Esophagus squamous epithelium (tissue), 5 donors: ENCODE results near the gene AGBL5. TPM values are rescaled to one million over a fixed set of nuclear protein-coding genes. Genes with fewer than 3 reads are reported as not detected.

Experiments
- DNase-seq: peaks from one replicate; lab custom pipeline; 2025; lab: John Stamatoyannopoulos, UW
- H3K27ac ChIP-seq, 4 donors: fragments of 200-600 bp; sonication (generic); one replicate each; pipeline ENCODE4 v1.5.1; 2016 to 2019; ENCODE audit warnings: mild to moderate bottlenecking in 1 of 4
- H3K27me3 ChIP-seq, 4 donors: fragments of 200-600 bp; sonication (generic); 1 replicate in 3 of 4; 2 replicates in 1 of 4; pipeline versions ENCODE4 v1.5.1 to v1.6.0; 2017 to 2021; ENCODE audit warnings: antibody characterized with exemption in 1 of 4
- H3K36me3 ChIP-seq, 3 donors: fragments of 200-600 bp; sonication (generic); one replicate each; pipeline ENCODE4 v1.5.1; 2016 to 2019
- H3K4me1 ChIP-seq, 3 donors: fragments of 200-600 bp; sonication (generic); one replicate each; pipeline ENCODE4 v1.5.1; 2017 to 2019
- H3K4me3 ChIP-seq, 4 donors: fragments of 200-600 bp; sonication (generic); 1 replicate in 3 of 4; 2 replicates in 1 of 4; pipeline ENCODE4 v1.5.1; 2016 to 2019; ENCODE audit warnings: mild to moderate bottlenecking in 2 of 4, moderate library complexity in 1 of 4
- H3K9me3 ChIP-seq, 3 donors: fragments of 200-600 bp; sonication (generic); one replicate each; pipeline ENCODE4 v1.5.1; 2016 to 2019
- POLR2A ChIP-seq, 4 donors: fragments of 450-650 bp; IDR thresholded peaks; one replicate each; pipeline ENCODE4 v1.6.1; 2017; ENCODE audit warnings: antibody characterized with exemption in 4 of 4, mild to moderate bottlenecking in 4 of 4, moderate library complexity in 3 of 4
- WGBS, 2 donors: methylation state at CpG; one replicate each; pipeline ENCODE4 v1.1.5; 2018; 5-methylcytosine and 5-hydroxymethylcytosine counted together
- intact Hi-C: fragments of 100-400 bp; cut with DNase I; formaldehyde crosslinking; loops from one replicate; pipeline ENCODE4 v1.15.0; 2022
- total RNA-seq, 4 donors: library from RNA; depleted of rRNA; stranded (reverse); fragments of >200 nt; gene quantifications; one replicate each; pipeline ENCODE4 v1.1.0, GENCODE V29; 2016
- TF ChIP-seq, protein P1 (sequence below), 6 experiments: fragments of 450-650 bp in 4 of 6; fragments of 200-600 bp in 2 of 6; sonication (generic) in 2 of 6; IDR thresholded peaks; one replicate each; pipeline ENCODE4 v1.5.1; 2016 to 2019; ENCODE audit warnings: antibody characterized with exemption in 6 of 6, mild to moderate bottlenecking in 4 of 6, moderate library complexity in 4 of 6
- donor health status: DM: yes; HTN: yes; CAD: no.

AGBL5 gene
- total RNA-seq, 4 donors from 2014 or later, result 4.7 to 12.4 (median 9.6) TPM

DNA sequence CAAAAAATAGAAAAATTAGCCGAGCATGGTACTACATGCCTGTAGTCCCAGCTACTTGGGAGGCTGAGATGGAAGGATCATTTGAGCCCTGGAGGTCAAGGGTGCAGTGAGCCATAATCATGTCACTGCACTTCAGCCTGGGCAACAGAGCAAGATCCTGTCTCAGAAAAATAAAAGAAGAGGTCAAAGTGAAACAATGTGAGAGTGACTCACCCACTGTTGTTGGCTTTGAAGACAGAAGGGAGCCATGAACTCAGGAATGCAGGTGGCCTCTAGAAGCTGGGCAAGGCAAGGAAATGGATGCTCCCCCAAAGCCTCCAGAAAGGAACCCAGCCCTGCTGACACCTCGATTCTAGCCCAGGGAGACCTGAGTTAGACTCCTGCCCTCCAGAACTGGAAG, 22.4 kb upstream of the AGBL5 start:
- no peaks in the 10 kb centered on the region for H3K9me3 ChIP-seq
- H3K27ac ChIP-seq, result no peak overlapping the region
- WGBS, 2 donors, result 83 to 87% methylated on average over 2 of the region's 2 CpGs
- H3K27me3 ChIP-seq, result no peaks in the 10 kb centered on the region
- no peak for DNase-seq
- H3K4me1 ChIP-seq, result peaks cover 9 to 21% (median 11%) of the 10 kb centered on the region in 3 donors
- H3K4me3 ChIP-seq, result no peak overlapping the region
- no peak for TF ChIP-seq POLR2A (IDR thresholded peaks at IDR 0.05)
- TF ChIP-seq, protein P1, sequence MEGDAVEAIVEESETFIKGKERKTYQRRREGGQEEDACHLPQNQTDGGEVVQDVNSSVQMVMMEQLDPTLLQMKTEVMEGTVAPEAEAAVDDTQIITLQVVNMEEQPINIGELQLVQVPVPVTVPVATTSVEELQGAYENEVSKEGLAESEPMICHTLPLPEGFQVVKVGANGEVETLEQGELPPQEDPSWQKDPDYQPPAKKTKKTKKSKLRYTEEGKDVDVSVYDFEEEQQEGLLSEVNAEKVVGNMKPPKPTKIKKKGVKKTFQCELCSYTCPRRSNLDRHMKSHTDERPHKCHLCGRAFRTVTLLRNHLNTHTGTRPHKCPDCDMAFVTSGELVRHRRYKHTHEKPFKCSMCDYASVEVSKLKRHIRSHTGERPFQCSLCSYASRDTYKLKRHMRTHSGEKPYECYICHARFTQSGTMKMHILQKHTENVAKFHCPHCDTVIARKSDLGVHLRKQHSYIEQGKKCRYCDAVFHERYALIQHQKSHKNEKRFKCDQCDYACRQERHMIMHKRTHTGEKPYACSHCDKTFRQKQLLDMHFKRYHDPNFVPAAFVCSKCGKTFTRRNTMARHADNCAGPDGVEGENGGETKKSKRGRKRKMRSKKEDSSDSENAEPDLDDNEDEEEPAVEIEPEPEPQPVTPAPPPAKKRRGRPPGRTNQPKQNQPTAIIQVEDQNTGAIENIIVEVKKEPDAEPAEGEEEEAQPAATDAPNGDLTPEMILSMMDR (IDR thresholded peaks at IDR 0.05), result no peak
- H3K36me3 ChIP-seq, result peaks cover 0 to 65% (median 0%) of the 10 kb centered on the region in 3 donors
- intact Hi-C loops, result no loop called here

DNA sequence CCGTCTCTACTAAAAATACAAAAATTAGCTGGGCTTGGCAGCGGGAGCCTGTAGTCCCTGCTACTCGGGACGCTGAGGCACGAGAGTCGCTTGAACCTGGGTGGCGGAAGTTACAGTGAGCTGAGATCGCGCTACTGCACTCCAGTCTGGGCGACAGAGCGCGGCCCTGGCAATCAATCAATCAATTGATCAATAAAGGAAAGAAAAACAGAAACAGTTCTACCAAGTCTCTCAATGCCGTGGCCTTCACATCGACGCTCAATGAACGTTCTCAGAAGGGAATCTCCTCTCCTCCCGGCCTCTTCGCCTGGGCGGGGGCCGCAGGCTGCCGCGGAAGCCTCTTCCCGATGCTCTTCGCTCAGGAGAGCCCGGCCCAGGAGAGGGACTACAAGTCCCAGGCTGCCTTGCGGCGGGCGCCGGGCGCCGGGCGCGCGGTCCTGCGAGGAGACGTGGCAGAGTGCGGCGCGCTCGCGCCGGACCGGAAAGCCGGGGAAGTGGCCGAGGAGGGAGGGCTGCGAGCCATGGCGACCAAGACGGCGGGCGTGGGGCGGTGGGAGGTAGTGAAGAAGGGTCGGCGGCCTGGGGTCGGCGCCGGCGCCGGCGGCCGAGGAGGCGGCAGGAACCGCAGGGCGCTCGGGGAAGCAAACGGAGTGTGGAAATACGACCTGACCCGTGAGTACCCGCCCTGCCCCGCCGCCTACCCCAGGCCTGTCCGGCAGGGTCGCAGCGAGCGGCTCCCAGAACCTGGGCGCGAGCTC, 18.8 kb upstream of the AGBL5 start, which contains the start of gene TMEM214:
TSS of gene TMEM214 (plus strand) at position 471 of the 758 bp plus-strand sequence. CDS start at position 522, 51 bp downstream.
- TF ChIP-seq, protein P1 (IDR thresholded peaks at IDR 0.05), result peak in 1 of 6 experiments; percentile 9
- TF ChIP-seq POLR2A (IDR thresholded peaks at IDR 0.05), result peak in 3 of 4 donors; percentile 41 to 74 (median 62)
- Histone ChIP-seq H3K27ac (peak within 1 kb of the TSS; percentile 79 to 91 (median 90)), H3K36me3 (peaks cover 19 to 59% (median 27%) of the 10 kb centered on the region in 3 donors), H3K9me3 (no peaks in the 10 kb centered on the region), H3K27me3 (no peaks in the 10 kb centered on the region), H3K4me3 (peak within 1 kb of the TSS; percentile 83 to 98 (median 95)), H3K4me1 (peaks cover 11 to 35% (median 17%) of the 10 kb centered on the region in 3 donors)
- 0% methylated on average over 10 to 16 of the region's 76 CpGs for WGBS, 2 donors
- intact Hi-C loops, result no loop called here
- DNase-seq, result peak; percentile 46

DNA sequence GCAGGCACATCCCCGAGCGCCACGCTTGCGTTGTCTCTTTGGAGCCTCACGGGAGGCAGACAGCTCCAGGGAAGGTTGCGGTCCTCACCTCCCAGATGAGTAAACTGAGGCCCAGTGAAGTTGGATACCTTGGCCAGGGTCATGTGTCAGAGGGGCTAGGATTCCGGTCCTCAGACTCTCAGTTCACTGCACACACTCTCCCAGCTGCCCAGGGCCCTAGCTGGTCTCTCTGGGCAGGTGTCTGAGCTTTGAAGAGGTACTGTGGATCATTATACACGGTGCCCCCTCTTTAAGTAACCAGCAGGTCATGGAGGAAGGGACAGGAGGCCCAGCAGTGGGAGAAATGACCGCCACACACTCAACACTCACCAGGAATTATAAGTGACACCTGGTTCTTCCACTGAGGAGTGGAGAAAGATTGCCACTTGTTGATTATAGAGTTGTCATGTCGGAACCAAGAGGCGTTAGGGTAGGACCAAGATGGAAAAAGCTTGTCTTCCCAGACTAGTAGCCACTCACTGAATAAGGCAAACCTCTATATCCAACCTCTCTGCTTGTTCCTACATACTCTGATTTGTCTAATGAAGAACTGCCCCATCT, 18.1 kb upstream of the AGBL5 start:
- H3K4me1 ChIP-seq, result peaks cover 11 to 35% (median 17%) of the 10 kb centered on the region in 3 donors
- H3K4me3 ChIP-seq, result peak overlapping the region; percentile 83 to 98 (median 95)
- DNase-seq, result no peak
- H3K27ac ChIP-seq, result peak overlapping the region; percentile 79 to 91 (median 90)
- peaks cover 26 to 59% (median 34%) of the 10 kb centered on the region in 3 donors for H3K36me3 ChIP-seq
- WGBS, 2 donors, result 22 to 23% methylated on average over 4 to 5 of the region's 11 CpGs
- no peaks in the 10 kb centered on the region for H3K27me3 ChIP-seq
- TF ChIP-seq, protein P1 (IDR thresholded peaks at IDR 0.05), result no peak
- no peak for TF ChIP-seq POLR2A (IDR thresholded peaks at IDR 0.05)
- no peaks in the 10 kb centered on the region for H3K9me3 ChIP-seq
- intact Hi-C loops, result no loop called here

DNA sequence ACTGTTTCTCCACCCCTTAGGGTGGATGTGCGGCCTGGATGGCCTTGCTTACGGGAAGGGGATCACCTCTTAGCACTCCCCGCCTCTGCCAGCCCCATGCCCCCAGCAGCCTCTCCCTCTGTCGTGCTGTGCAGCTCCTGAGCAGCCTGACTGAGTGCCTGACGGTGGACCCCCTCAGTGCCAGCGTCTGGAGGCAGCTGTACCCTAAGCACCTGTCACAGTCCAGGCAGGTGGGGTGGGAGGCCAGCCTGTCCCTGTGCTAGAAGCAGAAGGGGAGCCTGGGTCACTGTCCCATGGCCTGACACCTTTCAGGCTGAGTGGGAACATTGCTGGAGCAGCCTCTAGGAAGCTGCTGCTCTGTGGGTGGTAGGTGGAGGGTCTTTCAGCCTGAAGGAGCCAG, 13.5 kb upstream of the AGBL5 start:
- WGBS, 2 donors, result 100% methylated on average over 2 of the region's 6 CpGs; no CpG with 5 or more reads in 1 of the 2 donors
- Histone ChIP-seq H3K27me3 (no peaks in the 10 kb centered on the region), H3K4me1 (peaks cover 11 to 23% (median 14%) of the 10 kb centered on the region in 3 donors), H3K9me3 (no peaks in the 10 kb centered on the region), H3K4me3 (no peak overlapping the region), H3K27ac (no peak overlapping the region), H3K36me3 (peaks cover 54 to 74% (median 63%) of the 10 kb centered on the region in 3 donors)
- no peak for DNase-seq
- TF ChIP-seq, protein P1 (IDR thresholded peaks at IDR 0.05), result no peak
- no peak for TF ChIP-seq POLR2A (IDR thresholded peaks at IDR 0.05)
- intact Hi-C loops, result no loop called here
